ENCODE data around the gene TNK2.

GRCh38 chr3:195821403-195822130 is 86.8 kb downstream of the TNK2 start:
- TF ChIP-seq POLR2A (IDR thresholded peaks at IDR 0.05) (no peak), CTCF (IDR thresholded peaks at IDR 0.05) (no peak)
